GM12878 (cell line): ENCODE data around the gene PTPRN2.

Experiments
- CTCF ChIP-seq, 3 experiments: IDR thresholded peaks in 2 of 3; conservative IDR thresholded peaks in 1 of 3; 2 replicates each; pipeline ENCODE4 v1.5.1; 2011; ENCODE audit warnings: low read depth in 3 of 3, low read length in 3 of 3, mild to moderate bottlenecking in 3 of 3, control low read depth in 2 of 3, moderate library complexity in 2 of 3, inconsistent platforms in 1 of 3, mixed read lengths in 1 of 3; ENCODE audit not compliant: control insufficient read depth in 2 of 3, insufficient read depth in 1 of 3; ENCODE audit errors: extremely low read depth in 1 of 3
- MEF2A ChIP-seq: IDR thresholded peaks from 2 replicates; pipeline ENCODE4 v1.6.1; 2011; ENCODE audit warnings: low read depth, mild to moderate bottlenecking, low read length, moderate library complexity; ENCODE audit not compliant: insufficient read depth
- PAX8 ChIP-seq: fragments of 450-650 bp; IDR thresholded peaks from 2 replicates; pipeline ENCODE4 v1.6.1; 2017; ENCODE audit warnings: mild to moderate bottlenecking, moderate library complexity
- PBX3 ChIP-seq: IDR thresholded peaks from 2 replicates; pipeline ENCODE4 v1.6.1; 2011; ENCODE audit warnings: mild to moderate bottlenecking, low read depth, low read length, moderate library complexity; ENCODE audit not compliant: insufficient replicate concordance
- RAD21 ChIP-seq: IDR thresholded peaks from 2 replicates; pipeline ENCODE4 v1.6.1; 2011; ENCODE audit warnings: mild to moderate bottlenecking, low read depth, low read length, moderate library complexity; ENCODE audit not compliant: insufficient read depth

- TF ChIP-seq CTCF (IDR thresholded peaks at IDR 0.05 in 2 of 3, conservative IDR thresholded peaks at IDR 0.05 in 1 of 3; ENCODE audit: control insufficient read depth in 2 of 3, extremely low read depth in 1 of 3, insufficient read depth in 1 of 3, low read depth in 3 of 3, low read length in 3 of 3) (no peak), PBX3 (no peak), MEF2A (no peak), RAD21 (no peak), PAX8 (no peak)
Measured at GRCh38 chr7:157601530-157601929, 986.1 kb downstream of the PTPRN2 start.
